OCI-LY7 (cell line): Measurements from ENCODE around the gene NOL4L. TPM values are rescaled to one million over a fixed set of nuclear protein-coding genes. Genes with fewer than 3 reads are reported as not detected.

Experiments used
- BruUV-seq: library from RNA; stranded (reverse); fragments of 400-500 nt; replicated peaks from 2 replicates; lab custom pipeline; 2021; lab: Mats Ljungman, UMichigan
- CTCF ChIA-PET: fragments of 300-600 bp; sonication (Branson Sonifier 250); formaldehyde crosslinking; loops from one replicate; lab custom pipeline; 2022; ENCODE audit warnings: antibody characterized with exemption; ENCODE audit not compliant: unreplicated experiment; lab: Charles Lee
- POLR2A ChIA-PET: fragments of 300-600 bp; sonication (Branson Sonifier 250); formaldehyde crosslinking; loops from one replicate; lab custom pipeline; 2022; ENCODE audit warnings: antibody characterized with exemption; lab: Charles Lee
- DNase-seq: peaks from one replicate; pipeline ENCODE4 v3.0.0-alpha.2; 2015; ENCODE audit warnings: low spot score
- H2AFZ ChIP-seq: fragments of 200-600 bp; sonication (generic), shearing (Covaris generic); 2 replicates; pipeline ENCODE4 v1.6.1; 2014; ENCODE audit warnings: mild to moderate bottlenecking, antibody characterized with exemption, low read length, moderate library complexity
- H3K27ac ChIP-seq: fragments of 200-600 bp; sonication (generic); 2 replicates; pipeline ENCODE4 v1.5.1; 2014; ENCODE audit warnings: mixed run types, low read depth, mild to moderate bottlenecking, moderate library complexity, low read length, inconsistent platforms; ENCODE audit not compliant: poor library complexity, severe bottlenecking
- H3K36me3 ChIP-seq: fragments of 200-600 bp; sonication (generic); 2 replicates; pipeline ENCODE4 v1.6.1; 2014; ENCODE audit warnings: mild to moderate bottlenecking, antibody characterized with exemption, low read length, moderate library complexity, mixed read lengths; ENCODE audit not compliant: insufficient read depth
- H3K4me1 ChIP-seq: fragments of 200-600 bp; sonication (generic); 2 replicates; pipeline ENCODE4 v1.5.1; 2014; ENCODE audit warnings: mild to moderate bottlenecking, low read length; ENCODE audit not compliant: insufficient read depth, poor library complexity, severe bottlenecking
- H3K4me2 ChIP-seq: fragments of 200-600 bp; sonication (generic); 2 replicates; pipeline ENCODE4 v1.6.1; 2014; ENCODE audit warnings: mild to moderate bottlenecking, low read length
- H3K4me3 ChIP-seq: fragments of 200-600 bp; sonication (generic); 2 replicates; pipeline ENCODE4 v1.5.1; 2014; ENCODE audit warnings: mild to moderate bottlenecking, low read depth, low read length; ENCODE audit not compliant: poor library complexity, severe bottlenecking
- H3K79me2 ChIP-seq: fragments of 200-600 bp; sonication (generic); 2 replicates; pipeline ENCODE4 v1.6.1; 2016; ENCODE audit warnings: low read depth, mild to moderate bottlenecking, low read length, moderate library complexity, mixed read lengths; ENCODE audit not compliant: insufficient read depth
- H3K9me2 ChIP-seq: fragments of 200-600 bp; sonication (generic); 2 replicates; pipeline ENCODE4 v1.6.1; 2016; ENCODE audit warnings: mild to moderate bottlenecking, low read length, mixed read lengths; ENCODE audit not compliant: insufficient read depth
- H3K9me3 ChIP-seq: fragments of 200-600 bp; sonication (generic); 2 replicates; pipeline ENCODE4 v1.6.1; 2014; ENCODE audit warnings: mild to moderate bottlenecking, mixed run types, low read length, mixed read lengths
- H4K20me1 ChIP-seq: fragments of 200-600 bp; sonication (generic); 2 replicates; pipeline ENCODE4 v1.6.1; 2014; ENCODE audit warnings: mild to moderate bottlenecking, antibody characterized with exemption, low read length, moderate library complexity, mixed read lengths; ENCODE audit not compliant: insufficient read depth
- CTCF ChIP-seq: fragments of 200-600 bp; sonication (generic); conservative IDR thresholded peaks from 2 replicates; pipeline ENCODE4 v1.5.1; 2014; ENCODE audit warnings: mild to moderate bottlenecking, antibody characterized with exemption, low read length, moderate library complexity, mixed read lengths
- EZH2phosphoT487 ChIP-seq: fragments of 200-600 bp; sonication (generic); IDR thresholded peaks from 2 replicates; pipeline ENCODE4 v1.6.1; 2018; ENCODE audit warnings: low read depth, borderline replicate concordance, mild to moderate bottlenecking, mixed run types, antibody characterized with exemption, low read length, moderate library complexity, mixed read lengths
- intact Hi-C: fragments of 100-400 bp; cut with micrococcal nuclease; formaldehyde crosslinking; loops from one replicate; pipeline ENCODE4 v1.10.0; 2022; ENCODE audit not compliant: unreplicated experiment
- total RNA-seq, 2 experiments: library from RNA; depleted of rRNA in 1 of 2; stranded (reverse); fragments of >200 nt in 1 of 2; shearing (Covaris generic) in 1 of 2; gene quantifications; 2 replicates each; pipeline ENCODE4 v1.2.3, GENCODE V29; 2014 to 2022

NOL4L gene
- total RNA-seq, 2 experiments from 2014 or later: 3.9 to 4.2 TPM

DNA sequence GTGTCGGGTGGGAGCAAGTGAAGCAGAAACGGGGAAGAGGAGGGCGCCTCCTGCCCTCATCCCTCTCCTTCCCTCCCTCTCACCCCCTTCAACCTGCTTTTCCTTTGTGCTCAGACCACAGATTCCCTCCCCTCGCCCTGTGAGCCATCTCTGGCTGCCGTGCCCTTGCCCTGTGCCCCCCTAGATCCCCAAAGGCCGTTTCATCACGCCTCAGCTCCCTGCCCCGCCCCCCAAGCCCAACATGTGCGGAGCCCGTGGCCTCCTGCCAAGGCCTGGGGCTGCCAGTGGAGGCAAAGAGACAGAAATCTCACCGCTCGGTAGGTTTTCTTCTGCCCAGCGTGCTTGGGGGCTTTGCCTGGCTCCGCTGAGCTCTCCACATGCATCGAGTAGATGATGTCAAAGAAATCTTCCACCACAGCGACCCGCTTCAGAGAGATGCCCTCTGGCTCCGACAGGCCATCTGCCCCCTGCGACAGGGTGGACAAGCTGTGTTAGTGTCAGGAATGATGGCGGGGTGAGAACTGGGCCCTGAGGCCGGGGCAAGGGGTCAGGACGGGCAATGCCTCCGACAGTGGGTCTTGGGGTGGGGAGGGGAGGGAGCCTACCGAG lies 57.6 kb downstream of the NOL4L start:
- peaks cover 7% of the 10 kb centered on the region for H3K4me1 ChIP-seq

GRCh38 chr20:32527052-32527446 lies 58.1 kb downstream of the NOL4L start:
- Histone ChIP-seq H2AFZ (no peak overlapping the region), H3K9me3 (no peaks in the 10 kb centered on the region), H3K4me2 (no peak overlapping the region), H4K20me1 (no peaks in the 10 kb centered on the region), H3K27ac (no peak overlapping the region), H3K4me1 (peaks cover 8% of the 10 kb centered on the region), H3K4me3 (no peak overlapping the region), H3K79me2 (no peaks in the 10 kb centered on the region), H3K36me3 (no peaks in the 10 kb centered on the region), H3K9me2 (no peaks in the 10 kb centered on the region)
- intact Hi-C loops: no loop called here
- ChIA-PET CTCF (no interaction called here), POLR2A (interaction anchor here (1.4 kb wide), 1 partner anchor 9 kb away, joined by 3 read pairs; no protein-coding TSS in a partner anchor)
- DNase-seq: no peak
- no TSS peak for BruUV-seq
- TF ChIP-seq CTCF (no peak), EZH2phosphoT487 (no peak)

More for the DNA sequence above, 57.6 kb downstream of the NOL4L start:
- intact Hi-C loops: no loop called here
- Histone ChIP-seq H4K20me1 (no peaks in the 10 kb centered on the region), H2AFZ (no peak overlapping the region), H3K9me3 (no peaks in the 10 kb centered on the region), H3K4me2 (no peak overlapping the region), H3K79me2 (no peaks in the 10 kb centered on the region), H3K4me3 (no peak overlapping the region), H3K27ac (no peak overlapping the region), H3K9me2 (no peaks in the 10 kb centered on the region), H3K36me3 (no peaks in the 10 kb centered on the region)
- no TSS peak for BruUV-seq
- ChIA-PET POLR2A (interaction anchor here (0.6 to 1.4 kb wide), 2 partner anchors 9 to 30 kb away, joined by 3 read pairs; no protein-coding TSS in a partner anchor), CTCF (no interaction called here)
- TF ChIP-seq EZH2phosphoT487 (no peak), CTCF (no peak)
- no peak for DNase-seq

GRCh38 chr20:32526541-32526940 lies 58.6 kb downstream of the NOL4L start:
- ChIA-PET CTCF (no interaction called here), POLR2A (interaction anchor here (1.4 kb wide), 1 partner anchor 10 kb away, joined by 3 read pairs; no protein-coding TSS in a partner anchor)
- no TSS peak for BruUV-seq
- DNase-seq: no peak
- TF ChIP-seq EZH2phosphoT487: no peak
- no peak for TF ChIP-seq CTCF
- intact Hi-C loops: no loop called here
- no peaks in the 10 kb centered on the region for H3K36me3 ChIP-seq
- H3K4me3 ChIP-seq: no peak overlapping the region
- H4K20me1 ChIP-seq: no peaks in the 10 kb centered on the region
- no peak overlapping the region for H3K27ac ChIP-seq
- no peak overlapping the region for H3K4me2 ChIP-seq
- H3K4me1 ChIP-seq: peaks cover 13% of the 10 kb centered on the region
- H3K79me2 ChIP-seq: no peaks in the 10 kb centered on the region
- H3K9me2 ChIP-seq: no peaks in the 10 kb centered on the region
- no peak overlapping the region for H2AFZ ChIP-seq
- no peaks in the 10 kb centered on the region for H3K9me3 ChIP-seq
